EH (cell line): Measurements from ENCODE around the gene RARB.

Experiments
- DNase-seq: peaks from one replicate; pipeline ENCODE4 v3.0.0-alpha.2; 2015; ENCODE audit warnings: low read depth

Gene RARB

DNA sequence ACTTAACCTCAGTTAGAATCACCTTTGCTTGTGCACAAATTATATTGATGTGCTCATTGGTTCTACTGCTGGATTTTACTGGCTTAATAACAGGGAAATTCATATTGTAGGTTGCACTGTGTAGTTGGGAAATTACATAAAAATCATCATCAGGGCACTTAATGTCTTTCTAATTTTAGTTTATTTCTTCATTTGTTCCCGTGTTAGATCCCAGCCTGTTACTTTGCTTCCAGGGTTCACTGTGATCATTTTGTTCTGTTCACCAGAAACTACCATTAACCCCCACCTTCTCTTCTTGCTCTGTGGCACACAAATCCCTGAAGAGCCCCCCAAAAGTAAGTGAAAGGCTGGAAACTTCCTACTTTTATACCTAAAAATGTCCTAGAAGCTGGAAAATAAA is 80.4 kb downstream of the RARB start:
- no peak for DNase-seq

DNA sequence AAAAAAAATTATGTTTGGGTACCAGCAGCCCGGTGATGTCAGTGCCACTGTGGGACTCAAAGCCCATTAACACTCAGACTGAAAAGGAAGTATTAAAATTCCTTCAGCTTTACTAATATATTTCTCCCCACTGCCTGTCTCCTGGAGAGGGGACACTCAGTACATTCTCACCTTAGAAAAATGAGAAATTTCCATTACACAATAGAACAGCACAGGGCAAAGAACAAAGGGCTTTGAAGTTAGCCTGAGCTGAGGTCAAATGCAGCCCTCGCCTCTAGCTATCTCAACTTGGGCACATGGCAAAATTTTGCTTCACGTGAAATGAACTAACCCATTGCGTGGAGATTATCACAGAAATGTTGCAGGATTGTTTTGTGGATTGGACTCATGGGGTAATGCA is 80.8 kb downstream of the RARB start:
- peak; percentile 91 for DNase-seq

- DNase-seq: no peak
Measured at GRCh38 chr3:25510797-25511196, 82.7 kb downstream of the RARB start.

- DNase-seq: no peak
Measured at GRCh38 chr3:25511972-25512721, 84.1 kb downstream of the RARB start.

DNA sequence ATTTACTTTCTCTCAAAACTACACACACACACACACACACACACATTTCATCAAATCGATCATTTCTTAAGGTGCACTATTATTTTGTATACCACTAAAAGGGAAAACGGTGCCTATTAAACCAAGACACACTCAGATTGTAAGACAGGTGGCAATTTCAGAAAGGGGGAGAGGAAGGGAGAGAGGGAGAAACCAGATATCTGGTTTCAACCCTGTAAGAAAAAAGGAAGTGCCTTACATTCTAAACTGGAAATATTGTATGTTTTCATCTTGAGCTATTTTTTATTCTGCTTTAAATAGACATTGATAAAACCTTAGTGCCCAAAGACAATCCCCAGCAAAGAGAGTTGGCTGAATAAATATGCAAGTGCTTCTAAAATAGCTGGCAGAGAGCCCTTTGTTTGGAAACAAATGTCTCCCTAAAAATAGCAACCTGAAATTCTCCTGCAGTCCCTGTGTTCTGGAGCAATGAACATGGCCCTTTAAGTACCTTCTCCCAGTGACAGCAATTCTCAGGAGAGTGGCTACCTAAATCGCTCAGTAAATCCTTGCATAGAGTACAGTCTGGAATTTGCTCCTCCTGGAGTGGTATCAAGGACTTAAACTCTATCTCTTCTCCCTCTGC is 85.7 kb downstream of the RARB start:
- DNase-seq: peak; percentile 43

DNA sequence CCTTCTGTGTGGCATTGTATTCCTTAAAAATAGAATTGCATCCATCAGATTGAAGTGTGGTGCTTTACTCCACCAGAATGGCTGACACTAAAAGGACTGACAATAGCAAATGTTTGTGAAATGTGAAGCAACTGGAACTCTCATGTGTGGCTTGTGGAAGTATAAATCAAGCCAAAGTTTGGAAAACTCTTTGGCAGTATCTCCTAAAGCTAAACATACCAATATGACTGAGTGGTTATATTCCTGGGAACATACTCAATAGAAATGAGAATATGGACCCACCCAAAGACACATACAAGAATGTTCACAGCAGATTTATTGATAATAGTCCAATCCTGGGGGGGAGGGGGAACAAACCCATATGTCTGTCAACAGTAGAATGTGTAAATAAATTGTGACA is 87.1 kb downstream of the RARB start:
- DNase-seq: peak; percentile 61

DNA sequence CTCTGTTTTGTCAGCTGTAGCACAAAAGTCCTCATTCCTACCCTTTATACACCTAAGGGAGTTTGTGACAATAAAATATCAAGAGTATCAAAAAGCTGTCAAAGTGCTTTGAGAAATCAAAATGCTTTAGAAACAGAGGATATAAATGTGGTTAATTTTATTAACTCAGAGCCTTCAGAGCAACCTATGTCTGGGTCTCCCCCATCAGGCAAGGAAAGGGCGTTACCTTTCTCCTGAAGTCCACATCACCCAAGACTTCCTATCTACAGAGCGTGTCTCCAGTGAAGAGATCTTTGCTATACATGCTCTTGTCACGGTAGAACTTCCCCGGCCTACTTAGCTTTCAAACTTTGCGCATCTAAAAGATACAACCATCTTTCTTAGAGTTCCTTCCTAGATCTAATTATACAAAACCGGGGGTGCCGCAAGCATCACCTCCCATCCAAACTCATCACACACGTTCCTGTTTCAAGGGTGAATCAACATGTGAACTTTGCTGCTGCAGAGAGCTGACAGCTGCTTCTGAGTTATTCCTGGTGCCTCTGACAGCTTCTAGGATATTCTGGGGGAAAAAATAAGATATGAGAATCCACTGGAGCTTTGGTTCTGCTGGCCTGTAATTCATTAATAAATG is 93.0 kb downstream of the RARB start:
- no peak for DNase-seq

DNA sequence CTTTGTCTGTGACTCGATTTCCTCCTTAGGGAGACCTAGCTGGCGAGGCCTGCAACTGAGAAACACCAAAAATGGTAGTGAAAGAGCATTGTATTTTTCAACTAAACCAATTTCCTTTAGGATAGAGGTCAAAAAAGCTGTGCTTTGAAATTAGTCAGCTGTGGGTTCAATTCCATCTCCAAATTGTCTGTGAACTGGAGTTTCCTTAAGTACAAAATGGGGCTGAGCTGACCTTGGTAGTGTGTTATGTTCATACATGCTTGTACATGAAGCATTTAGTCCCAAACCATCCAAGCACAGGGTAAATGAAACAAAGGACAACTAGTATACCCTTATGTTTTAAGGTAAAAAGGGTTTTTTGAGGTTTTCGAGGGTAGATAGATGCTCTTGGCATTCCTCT is 99.3 kb downstream of the RARB start:
- DNase-seq: no peak

GRCh38 chr3:25527801-25528200 is 99.7 kb downstream of the RARB start:
- DNase-seq: peak; percentile 44

DNA sequence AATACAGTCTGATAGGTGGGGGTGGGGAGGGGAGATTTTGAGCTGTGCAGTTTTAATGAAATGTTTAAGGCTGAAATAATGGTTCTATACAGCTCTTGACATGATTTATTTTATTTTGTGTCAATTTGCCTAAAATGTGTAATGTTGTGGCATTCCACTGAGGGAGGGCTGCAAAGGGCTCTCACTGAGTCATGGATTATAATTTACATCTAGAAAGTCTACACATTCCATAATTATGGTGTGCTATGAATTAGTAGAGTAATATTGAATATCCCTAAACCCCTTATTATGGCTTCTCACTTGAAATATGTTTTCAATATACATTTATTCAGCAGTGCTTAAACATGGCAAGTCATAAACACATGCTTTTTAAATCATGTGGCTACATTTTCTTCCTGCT is 103.9 kb downstream of the RARB start:
- no peak for DNase-seq

- DNase-seq: no peak
Measured at GRCh38 chr3:25532431-25533162, 104.5 kb downstream of the RARB start.

DNA sequence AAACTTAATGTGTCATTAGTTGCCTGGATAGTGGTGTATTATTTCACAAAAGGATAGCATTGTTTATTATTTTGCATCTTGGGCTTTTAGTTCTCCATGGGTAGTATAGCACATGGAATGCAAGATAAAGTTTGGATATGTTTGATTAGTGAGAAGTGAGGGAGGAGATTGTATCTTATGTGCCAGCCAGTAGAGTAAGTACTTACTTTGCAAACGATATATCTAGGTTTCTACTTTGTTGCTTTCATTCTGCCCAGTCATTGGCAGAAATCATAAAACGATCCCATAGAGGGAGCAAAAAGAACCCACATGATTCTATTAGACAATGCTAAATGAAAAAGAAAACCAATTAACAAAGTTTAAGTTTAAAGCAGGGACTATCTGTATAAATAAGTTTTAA is 105.3 kb downstream of the RARB start:
- no peak for DNase-seq

DNA sequence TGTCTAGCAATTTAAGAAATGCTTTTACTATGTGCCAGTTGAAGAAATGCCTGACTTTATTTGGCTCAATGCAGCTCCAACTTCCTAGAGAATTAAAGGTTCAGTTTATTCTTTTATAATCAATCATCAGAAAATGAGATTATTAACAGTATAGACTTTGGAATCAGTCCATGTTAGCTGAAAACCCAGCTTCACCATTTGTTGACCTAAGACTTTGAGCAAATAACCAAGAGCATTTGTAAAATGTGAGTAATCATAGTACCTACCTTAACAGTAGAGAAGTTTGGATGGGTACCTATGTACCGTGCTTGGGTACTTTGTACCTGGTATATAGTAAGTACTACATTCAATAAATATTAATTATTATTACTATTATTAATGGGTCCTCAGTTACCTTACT is 105.9 kb downstream of the RARB start:
- DNase-seq: no peak

DNA sequence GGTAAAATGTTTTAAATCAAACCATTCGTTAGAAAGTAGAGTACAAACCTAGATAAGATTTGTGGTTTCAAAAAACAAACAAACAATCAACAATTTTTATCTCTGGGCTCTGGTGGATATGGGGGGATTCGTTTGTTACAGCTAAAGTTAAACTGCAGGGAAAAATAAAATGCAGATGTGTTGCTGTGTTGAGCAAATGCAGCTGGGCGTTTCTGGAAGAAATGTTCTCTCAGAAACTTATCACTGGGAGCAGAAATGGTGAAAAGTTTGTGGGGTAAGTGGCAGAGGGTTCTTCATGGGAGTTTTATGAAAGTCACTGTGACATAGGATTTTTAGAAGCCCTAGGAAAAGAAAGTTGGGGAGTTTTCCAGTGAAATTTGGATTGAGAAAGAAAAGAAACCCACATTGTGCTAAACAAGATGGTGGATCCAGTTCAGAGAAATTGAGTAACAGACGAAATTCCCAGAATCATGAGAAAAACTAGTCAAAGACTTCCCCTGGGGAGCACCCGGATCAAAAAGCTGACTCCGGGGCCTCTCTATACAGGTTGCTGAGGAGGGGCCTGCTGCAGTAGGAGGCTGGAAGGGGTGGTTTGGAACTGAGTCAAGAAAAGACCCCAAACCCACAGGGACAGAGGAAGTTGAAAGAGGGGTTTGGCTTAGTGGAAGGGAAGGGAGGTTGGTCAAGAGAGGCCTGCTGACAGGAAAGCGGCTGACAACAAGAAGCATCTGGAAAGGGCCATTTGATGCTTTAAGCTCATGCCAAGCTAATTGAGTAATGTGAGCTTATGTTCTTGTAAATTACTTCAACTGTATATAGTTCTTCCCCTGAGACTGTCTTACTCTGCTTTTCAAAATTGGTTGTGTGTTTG is 108.7 kb downstream of the RARB start:
- DNase-seq: peak; percentile 17

DNA sequence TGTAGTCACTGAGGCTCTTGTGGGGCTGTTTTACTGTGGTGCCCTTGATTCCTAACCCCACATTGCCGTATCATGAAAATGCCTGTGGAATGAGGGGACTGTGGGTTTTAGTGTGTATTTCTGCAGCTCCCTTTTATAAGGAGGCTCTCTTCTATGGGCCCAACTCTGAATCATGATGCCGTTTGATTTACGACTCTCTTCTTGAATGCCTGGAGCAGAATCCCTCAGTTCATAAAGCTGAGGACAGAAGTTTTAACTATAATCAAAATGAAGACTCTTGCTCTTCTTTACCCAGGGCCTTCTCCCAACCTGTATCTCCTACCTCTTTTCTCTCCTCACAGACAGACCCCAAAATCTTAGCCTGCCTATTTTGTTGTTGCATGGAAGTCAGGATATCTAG is 109.5 kb downstream of the RARB start:
- DNase-seq: peak; percentile 60

DNA sequence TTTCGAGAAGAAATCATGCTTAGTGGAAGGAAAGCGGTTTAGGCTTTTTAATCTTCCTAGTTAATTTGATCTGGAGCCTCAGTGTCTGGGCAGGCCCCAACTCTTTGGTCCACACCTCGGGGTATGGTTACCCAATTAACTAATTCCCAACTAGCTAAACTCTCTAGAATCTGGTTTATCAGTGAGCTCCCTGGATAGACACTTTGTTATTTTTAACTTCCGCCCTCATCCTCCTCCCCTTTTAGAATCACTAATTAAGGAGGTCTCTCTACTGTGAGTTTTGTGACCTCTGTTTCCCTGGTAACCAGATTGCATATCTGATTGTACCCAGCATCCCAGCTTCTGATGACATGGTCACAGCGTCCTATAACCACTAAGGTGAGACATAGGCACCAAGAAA is 112.2 kb downstream of the RARB start:
- DNase-seq: no peak

DNA sequence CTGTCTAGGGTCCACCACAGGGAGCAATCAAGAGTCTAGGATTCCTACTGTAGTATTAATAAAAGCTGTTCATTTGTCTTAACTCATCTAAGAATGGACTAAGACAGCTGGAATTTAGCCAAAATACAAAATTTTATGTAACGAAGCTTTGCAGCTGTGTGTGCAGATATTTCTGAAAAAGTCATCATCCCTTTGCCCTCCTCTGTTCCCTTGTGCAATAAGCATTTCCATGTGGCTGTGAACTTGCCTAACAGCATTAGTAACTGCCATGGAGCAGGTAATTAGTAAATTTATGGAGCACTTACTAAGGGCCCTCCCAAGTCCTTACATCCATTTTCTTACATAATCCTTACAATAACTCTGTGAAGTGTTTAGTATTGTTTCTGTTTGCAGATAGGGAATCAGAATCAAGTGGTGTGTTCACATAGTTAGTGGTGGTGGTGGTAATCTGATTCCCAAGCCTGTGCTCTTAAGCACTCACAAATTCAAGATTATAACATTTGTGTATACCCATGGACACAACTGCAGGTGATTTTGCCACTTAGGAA is 114.5 kb downstream of the RARB start:
- DNase-seq: peak; percentile 43

DNA sequence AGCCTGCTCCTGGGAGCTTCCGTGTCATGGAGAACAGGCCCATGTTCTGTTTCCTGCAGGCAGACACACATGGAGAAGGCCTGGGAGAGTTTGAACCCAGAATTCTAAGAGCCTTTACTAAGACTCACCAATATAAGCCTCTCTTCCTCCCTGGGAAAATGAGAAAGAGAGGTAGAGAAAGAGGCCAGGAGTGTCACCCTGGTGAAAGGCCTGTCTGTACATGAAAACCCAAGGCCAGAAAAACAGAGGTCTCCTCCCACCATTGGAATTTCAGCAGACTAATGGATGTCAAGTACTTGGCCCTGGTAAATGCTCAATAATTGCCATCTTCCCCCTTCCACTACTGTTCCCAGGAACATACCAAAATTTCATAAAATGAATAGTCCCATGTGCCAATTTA is 119.0 kb downstream of the RARB start:
- no peak for DNase-seq

GRCh38 chr3:25547943-25548674 is 120.0 kb downstream of the RARB start:
- DNase-seq: peak; percentile 30

GRCh38 chr3:25548836-25549235 is 120.8 kb downstream of the RARB start:
- no peak for DNase-seq

GRCh38 chr3:25552251-25552650 is 124.2 kb downstream of the RARB start:
- no peak for DNase-seq
